ENCODE data around the gene THAP9.

- TF ChIP-seq CTCF (IDR thresholded peaks at IDR 0.05), result no peak
- no peak for TF ChIP-seq POLR2A (IDR thresholded peaks at IDR 0.05)
These were observed 33.9 kb downstream of the THAP9 start for GRCh38 chr4:82934441-82934840.
